ENCODE results near the gene PCYT1B.

PCYT1B gene

GRCh38 chrX:24647257-24648058 lies at the start of gene PCYT1B:
Gene PCYT1B (minus strand): TSS chrX:24647347. CDS start chrX:24647105, 242 bp downstream.
- TF ChIP-seq ZFX (IDR thresholded peaks at IDR 0.05; ENCODE audit: borderline replicate concordance), result no peak
- TF ChIP-seq, protein P1, sequence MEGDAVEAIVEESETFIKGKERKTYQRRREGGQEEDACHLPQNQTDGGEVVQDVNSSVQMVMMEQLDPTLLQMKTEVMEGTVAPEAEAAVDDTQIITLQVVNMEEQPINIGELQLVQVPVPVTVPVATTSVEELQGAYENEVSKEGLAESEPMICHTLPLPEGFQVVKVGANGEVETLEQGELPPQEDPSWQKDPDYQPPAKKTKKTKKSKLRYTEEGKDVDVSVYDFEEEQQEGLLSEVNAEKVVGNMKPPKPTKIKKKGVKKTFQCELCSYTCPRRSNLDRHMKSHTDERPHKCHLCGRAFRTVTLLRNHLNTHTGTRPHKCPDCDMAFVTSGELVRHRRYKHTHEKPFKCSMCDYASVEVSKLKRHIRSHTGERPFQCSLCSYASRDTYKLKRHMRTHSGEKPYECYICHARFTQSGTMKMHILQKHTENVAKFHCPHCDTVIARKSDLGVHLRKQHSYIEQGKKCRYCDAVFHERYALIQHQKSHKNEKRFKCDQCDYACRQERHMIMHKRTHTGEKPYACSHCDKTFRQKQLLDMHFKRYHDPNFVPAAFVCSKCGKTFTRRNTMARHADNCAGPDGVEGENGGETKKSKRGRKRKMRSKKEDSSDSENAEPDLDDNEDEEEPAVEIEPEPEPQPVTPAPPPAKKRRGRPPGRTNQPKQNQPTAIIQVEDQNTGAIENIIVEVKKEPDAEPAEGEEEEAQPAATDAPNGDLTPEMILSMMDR (IDR thresholded peaks at IDR 0.05), result no peak
- peak within 1 kb of the TSS; percentile 34; the same call in 1 of the 2 replicates for H3K27ac ChIP-seq

DNA sequence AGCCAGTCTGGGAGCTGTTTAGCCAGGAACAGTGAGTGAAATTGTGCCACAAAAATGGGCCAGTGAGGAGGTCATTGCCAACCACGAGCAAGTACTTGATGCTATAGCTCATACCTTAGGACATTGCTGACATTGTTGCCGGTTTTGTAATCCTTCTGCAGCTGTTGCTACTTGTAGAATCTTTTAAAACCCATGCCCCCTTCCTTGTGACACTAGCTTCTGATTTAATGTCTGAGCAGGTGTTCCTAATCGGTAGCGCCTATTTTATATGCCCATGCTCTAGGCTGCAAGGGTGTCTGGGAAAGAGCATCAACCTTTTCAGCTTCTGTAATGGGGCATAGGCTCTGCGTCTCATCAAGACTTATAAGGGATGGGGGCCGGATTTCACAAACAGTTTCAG lies 49.1 kb upstream of the PCYT1B start:
- H3K27ac ChIP-seq, result no peak overlapping the region
- no peak for TF ChIP-seq ZFX (IDR thresholded peaks at IDR 0.05; ENCODE audit: borderline replicate concordance)
- TF ChIP-seq, protein P1 (IDR thresholded peaks at IDR 0.05), result no peak

- H3K27ac ChIP-seq, result no peak overlapping the region
- no peak for TF ChIP-seq ZFX (IDR thresholded peaks at IDR 0.05; ENCODE audit: borderline replicate concordance)
- TF ChIP-seq, protein P1 (IDR thresholded peaks at IDR 0.05), result no peak
Observed at GRCh38 chrX:24694825-24695224, 47.7 kb upstream of the PCYT1B start.

DNA sequence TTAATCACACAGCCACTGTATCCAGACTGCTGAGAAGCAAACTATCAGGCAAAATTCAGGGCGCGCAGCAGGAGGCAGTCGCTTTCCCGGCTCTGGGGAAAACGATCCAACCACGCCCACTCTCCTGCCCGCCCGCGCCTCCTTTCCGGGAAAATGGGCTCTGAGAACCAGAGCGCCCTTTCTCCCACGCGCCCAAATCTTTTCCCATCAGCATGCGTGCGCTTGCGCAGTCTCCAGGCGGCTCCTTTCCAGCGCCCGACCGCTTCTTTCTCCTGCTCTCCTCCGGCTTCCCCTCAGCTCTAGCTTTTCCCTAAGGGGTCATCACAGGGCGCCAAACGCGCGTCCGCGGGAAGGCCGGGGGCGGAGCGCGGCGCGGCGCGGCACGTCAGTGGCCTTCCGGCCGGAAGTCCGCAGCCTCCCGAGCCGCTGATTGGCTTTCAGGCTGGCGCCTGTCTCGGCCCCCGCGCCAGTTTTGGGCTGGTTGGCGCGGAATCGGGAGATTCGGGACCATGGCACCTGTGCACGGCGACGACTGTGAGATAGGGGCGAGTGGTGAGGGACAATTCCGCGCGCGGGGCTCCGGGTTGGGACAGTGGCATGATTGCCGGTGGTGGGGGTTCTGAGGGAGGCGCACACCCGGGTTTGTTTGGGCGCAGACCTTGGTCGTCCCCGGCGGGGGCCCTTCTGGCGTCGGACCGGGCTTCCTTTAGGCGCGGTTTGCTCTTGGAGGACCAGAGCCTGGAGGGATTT lies 46.5 kb upstream of the PCYT1B start, which contains the start of gene POLA1:
Gene POLA1 (plus strand): TSS at position 466 of the 750 bp plus-strand sequence. CDS start 44 bp downstream, at position 510.
- no peak for TF ChIP-seq ZFX (IDR thresholded peaks at IDR 0.05; ENCODE audit: borderline replicate concordance)
- TF ChIP-seq, protein P1 (IDR thresholded peaks at IDR 0.05), result peak; percentile 36; the same call in 1 of the 2 replicates
- H3K27ac ChIP-seq, result peak within 1 kb of the TSS; percentile 68

- no peak overlapping the region; the same call in 1 of the 2 replicates for H3K27ac ChIP-seq
- TF ChIP-seq ZFX (IDR thresholded peaks at IDR 0.05; ENCODE audit: borderline replicate concordance), result no peak
- TF ChIP-seq, protein P1 (IDR thresholded peaks at IDR 0.05), result no peak
Observed at GRCh38 chrX:24692305-24692704, 45.2 kb upstream of the PCYT1B start.

DNA sequence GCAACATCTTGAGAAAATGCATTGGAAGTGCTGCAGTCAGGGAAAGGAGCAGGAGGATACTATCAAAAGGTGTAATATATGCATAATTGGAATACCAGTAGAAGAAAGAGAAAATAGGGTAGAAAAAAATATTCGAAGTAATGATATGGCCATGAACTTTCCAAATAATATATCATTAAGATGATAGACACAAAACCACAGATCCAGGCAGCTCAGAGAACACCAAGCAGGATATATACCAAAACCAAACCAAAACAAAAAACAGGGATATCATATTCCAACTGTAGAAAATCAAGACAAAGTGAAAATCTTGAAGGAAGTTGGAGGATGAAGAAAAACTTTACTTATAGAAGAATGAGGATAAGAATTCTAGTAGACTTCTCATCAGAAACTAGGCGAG lies 36.9 kb upstream of the PCYT1B start:
- TF ChIP-seq, protein P1 (IDR thresholded peaks at IDR 0.05), result no peak
- no peak for TF ChIP-seq ZFX (IDR thresholded peaks at IDR 0.05; ENCODE audit: borderline replicate concordance)
- H3K27ac ChIP-seq, result no peak overlapping the region
